Dermis blood vessel endothelial cell (primary cell): ENCODE data around the gene ARHGAP26. TPM values are rescaled to one million over a fixed set of nuclear protein-coding genes. Genes with fewer than 3 reads are reported as not detected.
"Not testable (repeated sequence)": the region's sequence is repeated elsewhere in the genome, so short reads cannot be mapped to it uniquely, and the experiment has no call there.

Experiments used
- DNase-seq: peaks from one replicate; pipeline ENCODE4 v3.0.0; 2010
- total RNA-seq: library from RNA; depleted of rRNA; stranded (reverse); fragments of >200 nt; gene quantifications from 2 replicates; pipeline ENCODE4 v1.2.3, GENCODE V29; 2014

ARHGAP26 gene
- total RNA-seq, 1 donor from 2014 or later, result 51.7 TPM

- no peak for DNase-seq
These were observed 425.3 kb downstream of the ARHGAP26 start for GRCh38 chr5:143195491-143195890.

GRCh38 chr5:143196601-143197259 lies 426.6 kb downstream of the ARHGAP26 start:
- DNase-seq, result no peak

- no peak for DNase-seq
These were observed 427.1 kb downstream of the ARHGAP26 start for GRCh38 chr5:143197260-143197656.

GRCh38 chr5:143198332-143198731 lies 428.2 kb downstream of the ARHGAP26 start:
- DNase-seq, result peak; percentile 69

GRCh38 chr5:143199161-143199560 lies 429.0 kb downstream of the ARHGAP26 start:
- DNase-seq, result no peak

- DNase-seq, result no peak
These were observed 429.7 kb downstream of the ARHGAP26 start for GRCh38 chr5:143199843-143200242.

- DNase-seq, result no peak
These were observed 430.7 kb downstream of the ARHGAP26 start for GRCh38 chr5:143200781-143201398.

- no peak for DNase-seq
These were observed 431.4 kb downstream of the ARHGAP26 start for GRCh38 chr5:143201589-143201988.

- not testable (repeated sequence) for DNase-seq
These were observed 433.3 kb downstream of the ARHGAP26 start for GRCh38 chr5:143203301-143203956.

- peak; percentile 30 for DNase-seq
These were observed 434.5 kb downstream of the ARHGAP26 start for GRCh38 chr5:143204474-143205246.

- peak; percentile 83 for DNase-seq
These were observed 435.2 kb downstream of the ARHGAP26 start for GRCh38 chr5:143205386-143205785.

- no peak for DNase-seq
These were observed 435.7 kb downstream of the ARHGAP26 start for GRCh38 chr5:143205883-143206195.

GRCh38 chr5:143206196-143207053 lies 436.2 kb downstream of the ARHGAP26 start:
- no peak for DNase-seq

GRCh38 chr5:143207058-143207457 lies 436.9 kb downstream of the ARHGAP26 start:
- no peak for DNase-seq

GRCh38 chr5:143207563-143208364 lies 437.6 kb downstream of the ARHGAP26 start:
- peak; percentile 60 for DNase-seq

GRCh38 chr5:143208365-143208641 lies 438.1 kb downstream of the ARHGAP26 start:
- no peak for DNase-seq

GRCh38 chr5:143208781-143209510 lies 438.8 kb downstream of the ARHGAP26 start:
- no peak for DNase-seq

- no peak for DNase-seq
These were observed 439.8 kb downstream of the ARHGAP26 start for GRCh38 chr5:143209881-143210395.

GRCh38 chr5:143210576-143210975 lies 440.4 kb downstream of the ARHGAP26 start:
- DNase-seq, result no peak

- DNase-seq, result peak; percentile 74
These were observed 442.1 kb downstream of the ARHGAP26 start for GRCh38 chr5:143212261-143212660.
